ENCODE results near the gene WDR20.

- TF ChIP-seq CTCF (IDR thresholded peaks at IDR 0.05): no peak
- no peak for TF ChIP-seq ZFX (IDR thresholded peaks at IDR 0.05; ENCODE audit: borderline replicate concordance)
Observed at GRCh38 chr14:102226356-102227125, 86.8 kb downstream of the WDR20 start.
